Progenitor cell of endocrine pancreas (in vitro differentiated cells): ENCODE results near the gene C9orf43. TPM values are rescaled to one million over a fixed set of nuclear protein-coding genes. Genes with fewer than 3 reads are reported as not detected.

Experiments used
- DNase-seq: peaks from one replicate; pipeline ENCODE4 v3.0.0; 2021; ENCODE audit warnings: low spot score; ENCODE audit not compliant: unreplicated experiment
- H3K27ac Mint-ChIP-seq: 2 replicates; pipeline ENCODE4 v1.8.0; 2021; ENCODE audit warnings: mild to moderate bottlenecking, moderate library complexity, mixed read lengths
- H3K27me3 Mint-ChIP-seq: 2 replicates; pipeline ENCODE4 v1.8.0; 2021; ENCODE audit warnings: mixed read lengths
- H3K36me3 Mint-ChIP-seq: 2 replicates; pipeline ENCODE4 v1.8.0; 2022; ENCODE audit warnings: mixed read lengths; ENCODE audit not compliant: insufficient read depth
- H3K4me1 Mint-ChIP-seq: 2 replicates; pipeline ENCODE4 v1.8.0; 2021; ENCODE audit warnings: low read depth, mixed read lengths
- H3K4me3 Mint-ChIP-seq: 2 replicates; pipeline ENCODE4 v1.8.0; 2021; ENCODE audit warnings: low read depth, mild to moderate bottlenecking, moderate library complexity, mixed read lengths
- H3K9me3 Mint-ChIP-seq: 2 replicates; pipeline ENCODE4 v1.8.0; 2021; ENCODE audit warnings: low read depth, mixed read lengths
- total RNA-seq: library from RNA; stranded (reverse); gene quantifications from 2 replicates; pipeline ENCODE4 v1.2.1, GENCODE V29; 2021
- TF ChIP-seq, protein P1 (sequence below): fragments of 200-600 bp; sonication (generic); IDR thresholded peaks from one replicate; pipeline ENCODE4 v1.5.0; 2021; ENCODE audit warnings: antibody characterized with exemption, mild to moderate bottlenecking; ENCODE audit not compliant: unreplicated experiment

The C9orf43 gene
- total RNA-seq, 1 donor from 2014 or later, result 1.6 TPM

GRCh38 chr9:113388833-113389232 lies 21.7 kb upstream of the C9orf43 start:
- Mint-ChIP-seq H3K36me3 (peaks cover 30% of the 10 kb centered on the region), H3K27ac (peak overlapping the region; percentile 98)

DNA sequence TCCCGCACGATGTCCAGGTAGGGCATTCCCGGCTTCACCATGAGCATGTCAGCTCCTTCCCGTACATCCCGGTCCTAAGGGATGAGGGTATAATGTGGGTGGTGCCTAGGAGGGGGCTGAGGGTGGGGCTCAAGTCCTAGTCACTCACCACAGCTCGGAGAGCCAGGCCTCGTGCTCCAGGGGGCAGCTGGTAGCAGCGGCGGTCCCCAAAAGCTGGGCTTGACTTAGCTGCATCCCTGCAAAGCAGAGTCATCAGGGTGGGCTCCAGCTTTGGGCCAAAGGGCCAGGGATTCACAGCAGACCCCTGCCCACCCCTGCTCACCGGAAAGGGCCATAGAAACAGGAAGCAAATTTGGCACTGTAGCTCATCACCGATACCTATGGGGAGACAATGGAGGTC lies 21.1 kb upstream of the C9orf43 start:
- Mint-ChIP-seq H3K9me3 (peaks cover 7% of the 10 kb centered on the region), H3K27me3 (no peaks in the 10 kb centered on the region), H3K27ac (peak overlapping the region; percentile 41), H3K4me3 (no peak overlapping the region), H3K36me3 (peaks cover 30% of the 10 kb centered on the region), H3K4me1 (peaks cover 31% of the 10 kb centered on the region)
- DNase-seq, result no peak
- TF ChIP-seq, protein P1, sequence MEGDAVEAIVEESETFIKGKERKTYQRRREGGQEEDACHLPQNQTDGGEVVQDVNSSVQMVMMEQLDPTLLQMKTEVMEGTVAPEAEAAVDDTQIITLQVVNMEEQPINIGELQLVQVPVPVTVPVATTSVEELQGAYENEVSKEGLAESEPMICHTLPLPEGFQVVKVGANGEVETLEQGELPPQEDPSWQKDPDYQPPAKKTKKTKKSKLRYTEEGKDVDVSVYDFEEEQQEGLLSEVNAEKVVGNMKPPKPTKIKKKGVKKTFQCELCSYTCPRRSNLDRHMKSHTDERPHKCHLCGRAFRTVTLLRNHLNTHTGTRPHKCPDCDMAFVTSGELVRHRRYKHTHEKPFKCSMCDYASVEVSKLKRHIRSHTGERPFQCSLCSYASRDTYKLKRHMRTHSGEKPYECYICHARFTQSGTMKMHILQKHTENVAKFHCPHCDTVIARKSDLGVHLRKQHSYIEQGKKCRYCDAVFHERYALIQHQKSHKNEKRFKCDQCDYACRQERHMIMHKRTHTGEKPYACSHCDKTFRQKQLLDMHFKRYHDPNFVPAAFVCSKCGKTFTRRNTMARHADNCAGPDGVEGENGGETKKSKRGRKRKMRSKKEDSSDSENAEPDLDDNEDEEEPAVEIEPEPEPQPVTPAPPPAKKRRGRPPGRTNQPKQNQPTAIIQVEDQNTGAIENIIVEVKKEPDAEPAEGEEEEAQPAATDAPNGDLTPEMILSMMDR, result no peak

More at GRCh38 chr9:113388833-113389232, 21.7 kb upstream of the C9orf43 start:
- Mint-ChIP-seq H3K27me3 (no peaks in the 10 kb centered on the region), H3K4me1 (peaks cover 31% of the 10 kb centered on the region), H3K4me3 (no peak overlapping the region), H3K9me3 (peaks cover 7% of the 10 kb centered on the region)
- no peak for DNase-seq
- TF ChIP-seq, protein P1, result no peak

DNA sequence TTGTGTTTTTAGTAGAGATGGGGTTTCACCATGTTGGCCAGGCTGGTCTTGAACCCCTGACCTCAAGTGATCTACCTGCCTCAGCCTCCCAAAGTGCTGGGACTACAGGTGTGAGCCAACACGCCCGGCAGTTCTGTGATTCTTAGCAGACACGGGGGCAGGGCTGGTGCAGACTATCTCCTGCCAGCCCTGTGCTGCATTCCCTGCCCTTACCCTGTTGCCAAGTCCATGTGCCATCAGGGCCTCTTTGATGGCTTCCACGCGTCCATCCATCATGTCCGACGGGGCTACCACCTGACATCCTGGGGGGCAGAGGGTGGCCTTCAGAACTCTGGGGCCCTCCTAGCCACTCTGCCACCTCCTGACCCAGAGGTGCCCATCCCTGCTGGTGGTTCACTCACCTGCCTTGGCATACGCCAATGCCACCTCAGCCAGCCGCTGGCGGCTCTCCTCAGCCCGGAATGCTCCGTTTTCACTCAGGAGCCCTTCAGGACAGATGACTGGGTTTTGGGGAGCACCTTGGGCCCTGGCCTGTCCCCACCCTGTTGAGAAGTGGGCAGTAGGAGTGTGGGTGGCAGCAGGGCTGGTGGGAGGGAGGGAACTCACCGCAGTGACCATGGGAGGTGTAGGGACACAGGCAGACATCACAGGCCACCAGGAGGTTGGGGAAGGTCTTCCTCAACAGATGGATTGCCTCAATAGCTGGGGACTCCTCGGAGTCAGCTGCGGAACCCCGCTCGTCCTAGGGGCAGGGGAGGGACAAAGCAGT lies 20.2 kb upstream of the C9orf43 start:
- H3K9me3 Mint-ChIP-seq, result peaks cover 7% of the 10 kb centered on the region
- no peak overlapping the region for H3K4me3 Mint-ChIP-seq
- no peaks in the 10 kb centered on the region for H3K27me3 Mint-ChIP-seq
- TF ChIP-seq, protein P1, result no peak
- H3K36me3 Mint-ChIP-seq, result peaks cover 33% of the 10 kb centered on the region
- H3K27ac Mint-ChIP-seq, result no peak overlapping the region
- H3K4me1 Mint-ChIP-seq, result peaks cover 29% of the 10 kb centered on the region
- no peak for DNase-seq

DNA sequence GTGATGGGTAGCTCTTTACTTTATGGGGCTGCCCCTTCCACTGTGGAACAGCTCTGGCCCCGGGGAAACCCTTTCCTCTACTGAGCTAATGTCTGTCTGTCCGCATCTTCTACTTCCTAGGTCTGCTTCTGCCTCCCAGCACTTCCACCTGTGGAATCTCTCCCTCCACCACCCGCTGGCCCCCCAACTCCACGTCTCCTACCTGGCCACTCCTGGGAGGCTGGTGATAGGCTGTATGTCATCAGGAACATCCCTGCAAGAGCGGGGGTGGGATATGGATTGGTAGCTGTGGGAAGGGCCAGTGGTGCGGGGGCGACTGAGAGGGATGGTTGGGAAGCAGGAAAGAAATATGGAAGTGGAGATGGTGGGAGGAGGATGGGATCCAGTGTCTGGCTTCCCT lies 18.6 kb upstream of the C9orf43 start:
- TF ChIP-seq, protein P1, result no peak
- peaks cover 3% of the 10 kb centered on the region for H3K9me3 Mint-ChIP-seq
- H3K36me3 Mint-ChIP-seq, result peaks cover 26% of the 10 kb centered on the region
- no peak for DNase-seq
- H3K27ac Mint-ChIP-seq, result no peak overlapping the region
- no peak overlapping the region for H3K4me3 Mint-ChIP-seq
- peaks cover 30% of the 10 kb centered on the region for H3K4me1 Mint-ChIP-seq
- no peaks in the 10 kb centered on the region for H3K27me3 Mint-ChIP-seq

- no peak overlapping the region for H3K27ac Mint-ChIP-seq
These were observed 17.3 kb upstream of the C9orf43 start for GRCh38 chr9:113393281-113393680.

More at GRCh38 chr9:113393281-113393680, 17.3 kb upstream of the C9orf43 start:
- H3K36me3 Mint-ChIP-seq, result peaks cover 18% of the 10 kb centered on the region
- no peak overlapping the region for H3K4me3 Mint-ChIP-seq
- no peak for DNase-seq
- TF ChIP-seq, protein P1, result no peak
- H3K4me1 Mint-ChIP-seq, result peaks cover 21% of the 10 kb centered on the region
- no peaks in the 10 kb centered on the region for H3K9me3 Mint-ChIP-seq
- no peaks in the 10 kb centered on the region for H3K27me3 Mint-ChIP-seq
